K562 (cell line): ENCODE data around the gene PAFAH2. TPM values are rescaled to one million over a fixed set of nuclear protein-coding genes. Genes with fewer than 3 reads are reported as not detected.

Source experiments
- CBFB ChIP-seq: sonication (generic); formaldehyde crosslinking; IDR thresholded peaks from 2 replicates; pipeline ENCODE4 v1.4.0; 2020; ENCODE audit warnings: mild to moderate bottlenecking, missing genetic modification reagents
- ELF2 ChIP-seq: fragments of 250-450 bp; sonication (Bioruptor Pico); IDR thresholded peaks from 2 replicates; pipeline ENCODE4 v1.5.0; 2021; ENCODE audit warnings: mild to moderate bottlenecking
- ELK1 ChIP-seq: sonication (generic); formaldehyde crosslinking; IDR thresholded peaks from 2 replicates; pipeline ENCODE4 v1.8.1; 2022; ENCODE audit warnings: missing genetic modification reagents
- FOXM1 ChIP-seq, 2 experiments: fragments of 450-650 bp in 1 of 2; sonication (generic) in 1 of 2; formaldehyde crosslinking in 1 of 2; IDR thresholded peaks; 2 replicates each; pipeline versions ENCODE4 v1.6.1 to v1.9.0; 2017 to 2022; ENCODE audit warnings: low read depth in 2 of 2, mild to moderate bottlenecking in 2 of 2, missing genetic modification reagents in 1 of 2, moderate library complexity in 1 of 2
- MGA ChIP-seq: fragments of 450-650 bp; IDR thresholded peaks from 2 replicates; pipeline ENCODE4 v1.6.1; 2016; ENCODE audit warnings: mild to moderate bottlenecking, moderate library complexity
- MNT ChIP-seq, 2 experiments: fragments of 450-650 bp; conservative IDR thresholded peaks; 2 replicates each; pipeline ENCODE4 v1.6.1; 2017; ENCODE audit warnings: mild to moderate bottlenecking in 2 of 2, moderate library complexity in 2 of 2
- NR2F6 ChIP-seq: fragments of 450-650 bp; formaldehyde crosslinking; IDR thresholded peaks from 2 replicates; pipeline ENCODE4 v1.4.0; 2020; ENCODE audit warnings: mild to moderate bottlenecking
- PHB ChIP-seq: fragments of 250-450 bp; sonication (Bioruptor Pico); IDR thresholded peaks from 2 replicates; pipeline ENCODE4 v1.5.0; 2021
- POLR2B ChIP-seq: fragments of 450-650 bp; IDR thresholded peaks from 2 replicates; pipeline ENCODE4 v1.6.1; 2018; ENCODE audit warnings: low read depth; ENCODE audit not compliant: partially characterized antibody
- ZBTB8A ChIP-seq: fragments of 450-650 bp; IDR thresholded peaks from 2 replicates; pipeline ENCODE4 v1.6.1; 2018; ENCODE audit warnings: mild to moderate bottlenecking, moderate library complexity; ENCODE audit not compliant: partially characterized antibody
- ZC3H4 ChIP-seq: sonication (generic); formaldehyde crosslinking; IDR thresholded peaks from 2 replicates; pipeline ENCODE4 v1.9.0; 2021; ENCODE audit warnings: missing genetic modification reagents, borderline replicate concordance
- ZNF143 ChIP-seq: sonication (generic); formaldehyde crosslinking; IDR thresholded peaks from 2 replicates; pipeline ENCODE4 v1.9.0; 2022; ENCODE audit warnings: mild to moderate bottlenecking, missing genetic modification reagents
- ZNF76 ChIP-seq: fragments of 250-450 bp; sonication (Bioruptor Pico); IDR thresholded peaks from 2 replicates; pipeline ENCODE4 v1.4.0; 2020; ENCODE audit warnings: mild to moderate bottlenecking, moderate library complexity, borderline replicate concordance
- polyA plus RNA-seq, 8 experiments: library from polyadenylated mRNA; depleted of rRNA in 4 of 8; stranded (reverse) in 5 of 8; unstranded in 3 of 8; fragments of >200 nt; fragmentation: Nextera tagmentation in 2 of 8; fragmentation: Illumina TruSeq in 1 of 8; extraction: Ambion mirVana in 2 of 8; extraction: Trizol in 1 of 8; gene quantifications; 2 replicates each; pipeline versions ENCODE4 v1.2.1 to v1.2.3, GENCODE V29; 2011 to 2014; ENCODE audit warnings: inconsistent platforms in 1 of 8, missing spikeins in 1 of 8
- total RNA-seq, 7 experiments: library from RNA; depleted of rRNA in 6 of 7; stranded (reverse); fragments of >200 nt in 6 of 7; fragmentation: Illumina TruSeq in 2 of 7; extraction: Trizol in 2 of 7; gene quantifications; 2 replicates each; pipeline versions ENCODE4 v1.2.1 to v1.2.3, GENCODE V29; 2011 to 2021; ENCODE audit warnings: low replicate concordance in 1 of 7

The PAFAH2 gene
- total and polyA plus RNA-seq, 9 of the 15 experiments (the other 6 are each of a cell fraction or from before 2014, with no cell fraction given) = 4.2 to 10.9 (median 6.8) TPM

GRCh38 chr1:26035203-26035958 lies 37.5 kb upstream of the PAFAH2 start (continued):
- peak; percentile 97 for TF ChIP-seq MGA
- peak; percentile 99 for TF ChIP-seq POLR2B
- TF ChIP-seq ZNF76 (CRISPR knock-in tag) = no peak; the same call in 1 of the 2 replicates
- TF ChIP-seq NR2F6 (CRISPR knock-in tag) = no peak
- TF ChIP-seq ZBTB8A = no peak
- TF ChIP-seq ELK1 (CRISPR knock-in tag) = no peak
- TF ChIP-seq ELF2 (CRISPR knock-in tag) = no peak
- TF ChIP-seq PHB = no peak
- no peak for TF ChIP-seq FOXM1 (IDR thresholded peaks at IDR 0.05; ENCODE audit: low read depth)
- TF ChIP-seq FOXM1 (CRISPR knock-in tag; IDR thresholded peaks at IDR 0.05; ENCODE audit: low read depth) = 0 out of 2 replicates have a peak, but pooled peaks have one; percentile 5
- TF ChIP-seq ZNF143 (CRISPR knock-in tag) = peak; percentile 19; the same call in 1 of the 2 replicates
- peak; percentile 63 to 78; a peak in 3 of 4 replicates for TF ChIP-seq MNT (conservative IDR thresholded peaks at IDR 0.05)
- TF ChIP-seq CBFB = peak; percentile 17; the same call in 1 of the 2 replicates
- TF ChIP-seq ZC3H4 (CRISPR knock-in tag) = no peak; the same call in 1 of the 2 replicates
